ENCODE results near the gene EDEM3.

DNA sequence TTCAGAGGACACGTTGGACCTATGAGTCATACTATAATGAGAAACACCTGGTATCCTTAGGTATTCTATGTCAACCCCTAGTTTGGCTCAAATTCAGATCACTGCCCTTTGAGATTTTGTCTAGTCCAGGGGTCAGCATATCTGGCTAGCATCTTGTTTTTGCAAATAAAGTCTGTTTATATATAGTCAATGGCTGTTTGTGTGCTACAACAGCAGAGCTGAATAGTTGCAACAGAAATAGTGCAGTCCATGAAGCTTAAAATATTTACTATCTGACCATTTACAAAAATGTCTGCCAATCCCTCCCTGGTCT lies 48.5 kb upstream of the EDEM3 start:
- no peak for TF ChIP-seq POLR2A (IDR thresholded peaks at IDR 0.05; ENCODE audit: low read length)
- no peak for TF ChIP-seq GATA1 (IDR thresholded peaks at IDR 0.05; ENCODE audit: low read depth, low read length)

Data from erythroblast (primary cell).